Measurements from ENCODE around the gene PIP4K2A.

The PIP4K2A gene

DNA sequence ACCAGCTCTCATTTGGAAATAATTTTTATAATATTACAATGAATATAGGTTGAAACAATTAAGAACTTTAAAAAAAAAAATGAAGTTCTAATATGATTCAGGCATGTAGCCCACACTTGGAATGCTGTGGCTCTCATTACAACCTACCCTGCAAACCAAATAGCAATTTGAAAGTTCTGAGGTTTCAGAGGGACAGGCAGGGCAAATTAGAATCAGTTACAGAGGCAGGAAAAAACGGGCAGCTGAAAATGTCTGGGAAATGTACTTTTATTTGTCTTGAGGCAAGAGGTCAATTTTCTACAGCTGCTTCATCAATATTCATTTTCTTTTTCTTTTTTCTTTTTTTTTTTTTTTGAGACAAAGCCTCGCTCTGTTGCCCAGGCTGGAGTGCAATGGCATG lies 95.3 kb downstream of the PIP4K2A start:
- TF ChIP-seq, protein P1, sequence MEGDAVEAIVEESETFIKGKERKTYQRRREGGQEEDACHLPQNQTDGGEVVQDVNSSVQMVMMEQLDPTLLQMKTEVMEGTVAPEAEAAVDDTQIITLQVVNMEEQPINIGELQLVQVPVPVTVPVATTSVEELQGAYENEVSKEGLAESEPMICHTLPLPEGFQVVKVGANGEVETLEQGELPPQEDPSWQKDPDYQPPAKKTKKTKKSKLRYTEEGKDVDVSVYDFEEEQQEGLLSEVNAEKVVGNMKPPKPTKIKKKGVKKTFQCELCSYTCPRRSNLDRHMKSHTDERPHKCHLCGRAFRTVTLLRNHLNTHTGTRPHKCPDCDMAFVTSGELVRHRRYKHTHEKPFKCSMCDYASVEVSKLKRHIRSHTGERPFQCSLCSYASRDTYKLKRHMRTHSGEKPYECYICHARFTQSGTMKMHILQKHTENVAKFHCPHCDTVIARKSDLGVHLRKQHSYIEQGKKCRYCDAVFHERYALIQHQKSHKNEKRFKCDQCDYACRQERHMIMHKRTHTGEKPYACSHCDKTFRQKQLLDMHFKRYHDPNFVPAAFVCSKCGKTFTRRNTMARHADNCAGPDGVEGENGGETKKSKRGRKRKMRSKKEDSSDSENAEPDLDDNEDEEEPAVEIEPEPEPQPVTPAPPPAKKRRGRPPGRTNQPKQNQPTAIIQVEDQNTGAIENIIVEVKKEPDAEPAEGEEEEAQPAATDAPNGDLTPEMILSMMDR (IDR thresholded peaks at IDR 0.05): no peak

DNA sequence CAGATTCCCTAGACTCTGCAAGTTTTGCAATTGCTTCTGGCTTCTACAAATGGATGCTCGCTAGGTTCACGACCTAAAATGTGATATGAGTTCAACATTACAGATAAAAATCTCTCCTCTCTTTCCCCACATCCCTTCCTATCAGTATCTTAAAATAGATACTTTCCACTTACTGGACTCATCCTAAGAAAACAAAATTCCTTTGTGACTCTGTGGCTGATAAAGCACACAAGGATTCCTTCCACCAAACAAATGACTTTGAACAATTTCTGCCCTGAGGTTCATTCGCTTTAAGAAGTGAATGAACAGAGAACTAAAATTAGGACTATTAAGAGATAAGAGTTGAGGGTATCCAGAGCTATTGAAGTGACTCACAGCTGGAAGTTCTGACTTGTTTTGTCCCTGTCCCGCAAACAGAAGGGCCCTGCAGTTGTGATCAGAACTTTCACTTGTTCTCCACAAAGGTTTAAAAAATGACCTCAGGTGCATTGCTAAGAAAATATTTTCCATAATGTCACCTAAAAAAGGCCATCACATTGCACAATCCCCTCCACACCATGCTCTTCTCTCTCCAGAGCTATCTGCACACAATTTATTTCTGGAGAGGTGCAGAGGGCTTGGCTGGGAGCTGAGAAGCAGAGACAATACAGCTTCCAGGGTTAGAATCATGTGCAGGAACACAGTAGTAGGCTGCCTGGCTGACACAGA lies 96.1 kb downstream of the PIP4K2A start:
- TF ChIP-seq, protein P1 (IDR thresholded peaks at IDR 0.05): no peak

DNA sequence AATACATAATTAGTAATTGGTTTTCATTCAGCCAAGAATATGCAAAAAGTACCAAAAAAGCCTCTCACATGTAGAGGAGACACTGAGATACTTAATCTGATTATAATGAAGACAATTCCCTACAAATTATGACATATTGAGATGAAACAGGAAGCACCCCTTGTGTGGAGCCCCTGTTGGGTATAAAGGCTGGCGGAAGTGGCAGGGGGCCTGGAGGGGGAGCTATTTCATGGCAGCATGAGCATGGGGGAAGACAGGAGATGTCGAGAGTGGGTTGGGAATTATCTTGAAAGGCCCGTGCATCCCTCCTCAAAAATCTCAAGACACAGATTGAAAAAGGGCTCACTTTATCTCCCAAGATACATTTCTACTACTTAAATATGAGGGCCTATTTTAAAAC lies 96.9 kb downstream of the PIP4K2A start:
- TF ChIP-seq, protein P1 (IDR thresholded peaks at IDR 0.05): no peak

DNA sequence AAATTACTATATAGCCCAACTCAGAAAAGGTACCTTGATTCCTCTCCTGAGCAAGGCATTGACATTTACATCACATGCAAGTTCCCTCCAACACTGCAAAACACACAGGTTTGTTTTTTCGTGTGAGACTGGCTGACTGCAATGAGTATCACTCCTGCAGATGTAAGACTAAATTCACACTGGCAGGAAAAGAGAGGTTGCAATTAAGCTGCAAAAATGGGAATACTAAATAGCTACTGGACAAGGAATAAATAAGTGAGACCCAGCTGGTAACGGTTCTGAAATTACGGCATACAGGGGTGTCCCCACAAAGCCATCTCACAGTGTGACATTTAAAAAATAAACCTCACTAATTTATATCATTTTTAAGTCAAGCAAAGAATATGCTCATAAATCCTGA lies 97.3 kb downstream of the PIP4K2A start:
- TF ChIP-seq, protein P1 (IDR thresholded peaks at IDR 0.05): no peak

DNA sequence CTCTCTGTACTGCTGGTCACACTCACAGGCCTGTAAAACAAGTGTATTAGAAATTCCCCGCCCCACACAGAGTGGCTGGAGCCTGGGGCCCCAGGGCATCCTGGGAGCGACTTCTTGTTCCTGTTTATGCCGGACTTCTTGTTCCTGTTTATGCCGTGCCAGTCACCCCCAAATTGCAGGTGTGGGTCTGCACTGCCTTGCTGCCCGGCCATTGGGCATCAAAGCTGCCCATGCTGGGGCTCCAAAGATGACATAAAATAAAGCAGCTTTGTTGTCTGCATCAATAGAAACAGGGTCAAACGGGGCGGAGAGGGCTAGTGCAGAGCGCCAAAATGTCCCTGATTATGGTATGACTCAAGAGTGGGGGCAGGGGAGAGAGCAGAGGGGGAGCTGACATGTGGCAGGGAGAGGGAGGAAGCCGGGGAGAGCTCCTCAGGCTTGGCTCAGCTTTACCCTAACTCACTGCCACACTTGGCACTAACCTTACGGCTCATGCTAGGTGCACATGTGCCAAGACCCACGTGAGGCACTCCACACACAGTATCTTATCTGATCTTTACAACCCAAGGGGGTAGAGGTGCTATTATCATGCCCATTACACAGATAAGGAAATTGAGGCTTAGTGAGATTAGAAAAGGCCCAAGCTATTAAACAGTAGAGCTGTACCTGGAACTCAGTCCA lies 98.4 kb downstream of the PIP4K2A start:
- TF ChIP-seq, protein P1 (IDR thresholded peaks at IDR 0.05): no peak

DNA sequence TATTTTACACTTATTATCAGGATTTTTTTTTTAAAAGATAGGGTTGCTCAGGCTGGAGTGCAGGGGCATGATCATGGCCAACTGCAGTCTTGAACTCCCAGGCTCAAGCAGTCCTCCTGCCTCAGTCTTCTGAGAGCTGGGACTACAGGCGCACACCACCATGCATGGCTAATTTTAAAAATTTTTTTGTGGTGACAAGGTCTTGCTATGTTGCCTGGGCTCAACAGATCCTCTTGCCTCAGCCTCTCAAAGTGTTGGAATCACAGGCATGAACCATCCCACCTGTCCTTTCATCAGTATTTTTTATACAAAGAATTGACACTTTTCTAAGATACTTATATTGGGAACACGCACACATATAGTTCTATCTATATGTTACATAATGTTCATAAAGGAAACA lies 99.3 kb downstream of the PIP4K2A start:
- TF ChIP-seq, protein P1 (IDR thresholded peaks at IDR 0.05): no peak

DNA sequence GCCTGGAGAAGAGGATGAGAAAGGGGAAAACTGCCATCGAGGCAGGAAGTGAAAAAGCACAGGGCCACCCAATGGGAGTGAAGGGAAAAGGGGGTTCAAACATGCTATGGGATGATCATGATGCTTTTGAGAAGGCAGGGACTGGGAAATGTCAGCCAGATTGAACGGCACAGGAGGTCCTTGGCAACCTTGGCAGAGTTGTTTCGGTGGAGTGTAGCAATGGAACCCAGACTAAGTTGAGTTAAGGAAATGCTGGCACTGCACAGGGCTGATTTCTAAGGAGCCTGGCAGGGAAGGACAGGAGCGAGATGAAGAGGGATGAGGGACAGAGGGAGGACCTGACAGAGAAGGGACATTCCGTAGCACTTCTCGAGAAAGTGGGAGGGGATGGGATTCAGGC lies 101.4 kb downstream of the PIP4K2A start:
- TF ChIP-seq, protein P1 (IDR thresholded peaks at IDR 0.05): no peak

All from LNCAP (cell line).